Left ventricle myocardium inferior (tissue), 1 donor: ENCODE results near the gene ATG5. TPM values are rescaled to one million over a fixed set of nuclear protein-coding genes. Genes with fewer than 3 reads are reported as not detected.

Source experiments
- DNase-seq: peaks from one replicate; pipeline ENCODE4 v3.0.0-alpha.2; 2020
- H3K27ac ChIP-seq: fragments of 200-600 bp; replicated peaks from 2 replicates; pipeline ENCODE4 v1.8.0; 2021
- H3K27me3 ChIP-seq: fragments of 200-600 bp; 2 replicates; pipeline ENCODE4 v1.8.0; 2021; ENCODE audit warnings: low read depth
- H3K36me3 ChIP-seq: fragments of 200-600 bp; 2 replicates; pipeline ENCODE4 v1.8.0; 2021
- H3K4me1 ChIP-seq: fragments of 200-600 bp; 2 replicates; pipeline ENCODE4 v1.8.0; 2021
- H3K4me3 ChIP-seq: fragments of 200-600 bp; 2 replicates; pipeline ENCODE4 v1.8.0; 2021; ENCODE audit warnings: mild to moderate bottlenecking, moderate library complexity
- H3K9me3 ChIP-seq: fragments of 200-600 bp; replicated peaks from 2 replicates; pipeline ENCODE4 v1.8.0; 2021
- CTCF ChIP-seq: fragments of 200-600 bp; IDR thresholded peaks from 2 replicates; pipeline ENCODE4 v1.8.0; 2021; ENCODE audit warnings: antibody characterized with exemption, mild to moderate bottlenecking, borderline replicate concordance
- intact Hi-C: fragments of 100-400 bp; cut with micrococcal nuclease; formaldehyde crosslinking; loops from one replicate; pipeline ENCODE4 v1.11.0; 2022
- total RNA-seq: library from RNA; stranded (reverse); fragmentation: NEBNext Ultra II Directional; extraction: Animal tissue kit (Norgen Biotek cat#: 25700); gene quantifications from one replicate; pipeline ENCODE4 v1.2.1, GENCODE V29; 2021
- donor health status: DM: no; HTN: yes; CAD: no; lungs with severe emphysema.

Gene ATG5
- total RNA-seq, 1 donor from 2014 or later, result 18.0 TPM

GRCh38 chr6:106318851-106319250 is 6.7 kb downstream of the ATG5 start:
- intact Hi-C loops, result no loop called here
- H3K27ac ChIP-seq, result no peak overlapping the region
- no peaks in the 10 kb centered on the region for H3K9me3 ChIP-seq
- no peak for DNase-seq
- TF ChIP-seq CTCF, result no peak
- no peaks in the 10 kb centered on the region for H3K27me3 ChIP-seq
- H3K4me3 ChIP-seq, result no peak overlapping the region
- peaks cover 56% of the 10 kb centered on the region for H3K4me1 ChIP-seq
- peaks cover 21% of the 10 kb centered on the region for H3K36me3 ChIP-seq

GRCh38 chr6:106318061-106318460 is 7.5 kb downstream of the ATG5 start:
- intact Hi-C loops, result no loop called here
- no peak overlapping the region for H3K27ac ChIP-seq

GRCh38 chr6:106316375-106316766 is 9.2 kb downstream of the ATG5 start:
- Histone ChIP-seq H3K9me3 (no peaks in the 10 kb centered on the region), H3K27ac (no peak overlapping the region), H3K4me3 (no peak overlapping the region), H3K36me3 (peaks cover 21% of the 10 kb centered on the region), H3K27me3 (no peaks in the 10 kb centered on the region), H3K4me1 (peaks cover 48% of the 10 kb centered on the region)
- no peak for TF ChIP-seq CTCF
- intact Hi-C loops, result no loop called here
- DNase-seq, result no peak

More at GRCh38 chr6:106318061-106318460, 7.5 kb downstream of the ATG5 start:
- no peak overlapping the region for H3K4me3 ChIP-seq
- H3K36me3 ChIP-seq, result peaks cover 21% of the 10 kb centered on the region
- H3K4me1 ChIP-seq, result peaks cover 48% of the 10 kb centered on the region
- H3K27me3 ChIP-seq, result no peaks in the 10 kb centered on the region
- no peaks in the 10 kb centered on the region for H3K9me3 ChIP-seq
- DNase-seq, result no peak
- TF ChIP-seq CTCF, result no peak

GRCh38 chr6:106315765-106316374 is 9.7 kb downstream of the ATG5 start:
- H3K27ac ChIP-seq, result no peak overlapping the region
- H3K36me3 ChIP-seq, result peaks cover 21% of the 10 kb centered on the region
- no peaks in the 10 kb centered on the region for H3K27me3 ChIP-seq
- H3K4me1 ChIP-seq, result peaks cover 48% of the 10 kb centered on the region
- intact Hi-C loops, result no loop called here
- no peak for DNase-seq
- no peak overlapping the region for H3K4me3 ChIP-seq
- TF ChIP-seq CTCF, result no peak
- H3K9me3 ChIP-seq, result no peaks in the 10 kb centered on the region

GRCh38 chr6:106309766-106310373 is 15.7 kb downstream of the ATG5 start:
- Histone ChIP-seq H3K4me3 (no peak overlapping the region), H3K27me3 (no peaks in the 10 kb centered on the region), H3K36me3 (peaks cover 15% of the 10 kb centered on the region), H3K9me3 (no peaks in the 10 kb centered on the region), H3K27ac (no peak overlapping the region), H3K4me1 (peaks cover 20% of the 10 kb centered on the region)
- no peak for TF ChIP-seq CTCF
- intact Hi-C loops, result no loop called here
- DNase-seq, result no peak
